Measurements from ENCODE around the gene NTN1.

DNA sequence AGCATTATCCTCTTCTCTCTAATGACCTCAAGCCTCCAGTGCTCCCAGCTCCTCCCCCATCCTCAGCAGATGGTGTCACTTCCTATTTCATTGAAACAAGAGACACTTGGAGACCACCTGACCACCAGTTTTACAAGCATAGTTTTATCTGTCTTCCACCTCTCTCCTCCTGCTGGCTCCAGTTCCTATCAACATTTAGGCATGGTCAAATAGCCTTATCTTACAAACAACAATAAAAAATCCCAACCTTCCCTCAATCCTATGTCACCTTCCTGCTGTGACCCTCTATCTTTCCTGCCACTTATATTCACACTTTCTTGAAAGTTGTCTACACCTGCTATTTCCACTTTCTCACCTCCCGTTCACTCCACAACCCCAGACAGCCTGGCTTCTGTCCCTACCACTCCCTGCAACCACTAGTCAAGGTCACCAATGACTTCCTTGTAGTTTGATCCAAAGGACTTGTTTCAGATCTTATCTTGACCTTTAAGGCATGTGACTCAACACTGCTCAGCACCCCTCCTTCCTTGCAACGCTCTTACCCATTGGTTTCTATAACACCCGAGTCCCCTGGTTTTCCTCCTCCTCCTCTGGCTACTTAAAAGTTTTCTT lies 4.3 kb upstream of the NTN1 start:
- TF ChIP-seq, protein P1, sequence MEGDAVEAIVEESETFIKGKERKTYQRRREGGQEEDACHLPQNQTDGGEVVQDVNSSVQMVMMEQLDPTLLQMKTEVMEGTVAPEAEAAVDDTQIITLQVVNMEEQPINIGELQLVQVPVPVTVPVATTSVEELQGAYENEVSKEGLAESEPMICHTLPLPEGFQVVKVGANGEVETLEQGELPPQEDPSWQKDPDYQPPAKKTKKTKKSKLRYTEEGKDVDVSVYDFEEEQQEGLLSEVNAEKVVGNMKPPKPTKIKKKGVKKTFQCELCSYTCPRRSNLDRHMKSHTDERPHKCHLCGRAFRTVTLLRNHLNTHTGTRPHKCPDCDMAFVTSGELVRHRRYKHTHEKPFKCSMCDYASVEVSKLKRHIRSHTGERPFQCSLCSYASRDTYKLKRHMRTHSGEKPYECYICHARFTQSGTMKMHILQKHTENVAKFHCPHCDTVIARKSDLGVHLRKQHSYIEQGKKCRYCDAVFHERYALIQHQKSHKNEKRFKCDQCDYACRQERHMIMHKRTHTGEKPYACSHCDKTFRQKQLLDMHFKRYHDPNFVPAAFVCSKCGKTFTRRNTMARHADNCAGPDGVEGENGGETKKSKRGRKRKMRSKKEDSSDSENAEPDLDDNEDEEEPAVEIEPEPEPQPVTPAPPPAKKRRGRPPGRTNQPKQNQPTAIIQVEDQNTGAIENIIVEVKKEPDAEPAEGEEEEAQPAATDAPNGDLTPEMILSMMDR (IDR thresholded peaks at IDR 0.05): no peak
- TF ChIP-seq POLR2AphosphoS5 (IDR thresholded peaks at IDR 0.05; ENCODE audit: insufficient read depth in 1 of 2, low read depth in 1 of 2): no peak
